Sigmoid colon (tissue), 4 donors: Measurements from ENCODE around the gene LGALS7B.

Source experiments
- CTCF ChIP-seq, 4 experiments: fragments of 450-650 bp in 3 of 4; fragments of 200-600 bp in 1 of 4; IDR thresholded peaks; one replicate each; pipeline ENCODE4 v1.5.1; 2016 to 2019; ENCODE audit warnings: antibody characterized with exemption in 4 of 4, mild to moderate bottlenecking in 3 of 4, moderate library complexity in 2 of 4
- EP300 ChIP-seq, 4 donors: sonication (generic); formaldehyde crosslinking; IDR thresholded peaks; one replicate each; pipeline ENCODE4 v1.6.1; 2017; ENCODE audit warnings: antibody characterized with exemption in 4 of 4
- POLR2AphosphoS5 ChIP-seq, 4 donors: sonication (generic); formaldehyde crosslinking; IDR thresholded peaks; one replicate each; pipeline ENCODE4 v1.6.1; 2017; ENCODE audit warnings: antibody characterized with exemption in 4 of 4

- TF ChIP-seq POLR2AphosphoS5 (IDR thresholded peaks at IDR 0.05) (no peak), EP300 (IDR thresholded peaks at IDR 0.05) (no peak), CTCF (IDR thresholded peaks at IDR 0.05) (no peak)
Observed at GRCh38 chr19:38812009-38812840, 23.2 kb downstream of the LGALS7B start.
